Measurements from ENCODE around the gene CD6. TPM values are rescaled to one million over a fixed set of nuclear protein-coding genes. Genes with fewer than 3 reads are reported as not detected.

Gene CD6
- total RNA-seq, 1 donor from 2014 or later = not detected

- H3F3A ChIP-seq (ENCODE audit: low read depth) = no peaks in the 10 kb centered on the region
- H3K27ac ChIP-seq = no peak overlapping the region
- Mint-ChIP-seq H3K36me3 (peaks cover 24% of the 10 kb centered on the region), H3K9me3 (no peaks in the 10 kb centered on the region), H3K27me3 (ENCODE audit: insufficient read depth, low read depth) (peaks cover 2% of the 10 kb centered on the region), H3K4me3 (peak overlapping the region; percentile 79), H3K4me1 (peaks cover 32% of the 10 kb centered on the region), H3K27ac (no peak overlapping the region)
- H2AFZ ChIP-seq (replicated peaks) = no peak overlapping the region
- H3K9me3 ChIP-seq (ENCODE audit: low read depth) = no peaks in the 10 kb centered on the region
- H3K4me1 ChIP-seq = peaks cover 6% of the 10 kb centered on the region
- no peak overlapping the region for H3K4me3 ChIP-seq
- H3K27me3 ChIP-seq = no peaks in the 10 kb centered on the region
- TF ChIP-seq EZH2 (IDR thresholded peaks at IDR 0.05) (no peak), CTCF (IDR thresholded peaks at IDR 0.05) (no peak), EZH2phosphoT487 (IDR thresholded peaks at IDR 0.05) (no peak)
- H3K4me2 ChIP-seq = no peak overlapping the region
- no peak overlapping the region for H3K9ac ChIP-seq
- peaks cover 32% of the 10 kb centered on the region for H4K20me1 ChIP-seq (ENCODE audit: low read depth)
- no peak for DNase-seq (ENCODE audit: low spot score)
- H3K36me3 ChIP-seq = no peaks in the 10 kb centered on the region
- H3K79me2 ChIP-seq (ENCODE audit: low read depth) = peaks cover 27% of the 10 kb centered on the region
Measured at GRCh38 chr11:60923326-60923725, 48.2 kb upstream of the CD6 start.

GRCh38 chr11:60923800-60924109, 47.7 kb upstream of the CD6 start:
- peak overlapping the region; percentile 90 for H3K4me3 ChIP-seq

DNA sequence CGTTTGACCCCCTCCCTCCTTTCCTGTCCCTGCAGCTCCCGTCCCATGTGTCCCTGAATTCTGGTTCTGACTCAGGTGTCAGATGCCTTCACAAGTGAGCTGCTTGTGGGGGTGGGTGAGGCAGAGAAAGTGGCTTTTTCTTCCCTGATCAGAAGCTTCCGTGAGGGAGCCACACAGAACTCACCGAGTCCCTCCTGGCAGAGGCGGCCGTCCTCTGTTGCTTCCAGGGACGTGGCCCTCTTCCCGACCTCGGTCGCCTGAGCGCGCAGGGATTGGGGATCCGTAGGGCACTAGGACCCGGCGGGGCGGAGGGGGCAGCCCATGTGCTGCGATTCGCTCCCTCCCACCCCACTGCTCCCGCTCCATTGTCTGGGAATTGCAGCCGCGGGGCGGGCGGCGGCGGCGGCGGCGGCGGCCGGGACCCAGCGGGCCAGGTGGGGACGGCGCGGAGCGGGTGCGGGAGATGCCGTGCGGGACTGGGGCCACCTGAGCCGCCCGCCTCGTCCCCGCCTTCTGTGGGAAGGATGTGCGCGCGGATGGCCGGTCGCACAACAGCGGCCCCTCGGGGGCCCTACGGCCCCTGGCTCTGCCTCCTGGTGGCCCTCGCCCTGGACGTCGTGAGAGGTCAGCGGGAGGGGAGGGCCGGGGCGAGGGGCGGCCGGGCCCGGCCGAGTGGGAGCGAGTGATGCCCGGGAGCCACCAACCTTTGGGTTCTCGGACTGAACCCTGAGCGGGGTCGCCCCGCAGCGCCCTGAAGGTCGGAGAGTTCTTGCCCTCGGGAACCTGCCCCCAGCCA, 47.2 kb upstream of the CD6 start, which contains the start of gene TMEM132A:
Gene TMEM132A, plus strand, starts transcription at position 351 of the 796 bp plus-strand sequence. Its CDS starts 174 bp downstream, at position 525.
- H3K9ac ChIP-seq = peak within 1 kb of the TSS; percentile 49
- Mint-ChIP-seq H3K36me3 (peaks cover 25% of the 10 kb centered on the region), H3K27ac (peak within 1 kb of the TSS; percentile 87), H3K4me1 (peaks cover 32% of the 10 kb centered on the region), H3K4me3 (peak within 1 kb of the TSS; percentile 97), H3K9me3 (no peaks in the 10 kb centered on the region), H3K27me3 (ENCODE audit: insufficient read depth, low read depth) (peaks cover 2% of the 10 kb centered on the region)
- no peak within 1 kb of the TSS for H3K27ac ChIP-seq
- H3K9me3 ChIP-seq (ENCODE audit: low read depth) = no peaks in the 10 kb centered on the region
- peak within 1 kb of the TSS; percentile 93 for H3K4me2 ChIP-seq
- H3F3A ChIP-seq (ENCODE audit: low read depth) = no peaks in the 10 kb centered on the region
- TF ChIP-seq CTCF (IDR thresholded peaks at IDR 0.05) (no peak), EZH2 (IDR thresholded peaks at IDR 0.05) (no peak), EZH2phosphoT487 (IDR thresholded peaks at IDR 0.05) (no peak)
- H3K27me3 ChIP-seq = no peaks in the 10 kb centered on the region
- peaks cover 17% of the 10 kb centered on the region for H3K79me2 ChIP-seq (ENCODE audit: low read depth)
- H2AFZ ChIP-seq (replicated peaks) = peak within 1 kb of the TSS; percentile 80
- H3K4me3 ChIP-seq = peak within 1 kb of the TSS; percentile 90
- no peaks in the 10 kb centered on the region for H3K36me3 ChIP-seq
- DNase-seq (ENCODE audit: low spot score) = peak; percentile 93
- H4K20me1 ChIP-seq (ENCODE audit: low read depth) = peaks cover 32% of the 10 kb centered on the region
- peaks cover 6% of the 10 kb centered on the region for H3K4me1 ChIP-seq

More at GRCh38 chr11:60923800-60924109, 47.7 kb upstream of the CD6 start:
- Histone ChIP-seq H3K4me2 (peak overlapping the region; percentile 93), H3K9me3 (ENCODE audit: low read depth) (no peaks in the 10 kb centered on the region), H3K36me3 (no peaks in the 10 kb centered on the region), H3K4me1 (peaks cover 6% of the 10 kb centered on the region), H3K27me3 (no peaks in the 10 kb centered on the region), H3K27ac (no peak overlapping the region), H3K79me2 (ENCODE audit: low read depth) (peaks cover 23% of the 10 kb centered on the region), H2AFZ (replicated peaks) (no peak overlapping the region), H4K20me1 (ENCODE audit: low read depth) (peaks cover 32% of the 10 kb centered on the region), H3F3A (ENCODE audit: low read depth) (no peaks in the 10 kb centered on the region), H3K9ac (no peak overlapping the region)
- peak overlapping the region; percentile 97 for H3K4me3 Mint-ChIP-seq
- H3K36me3 Mint-ChIP-seq = peaks cover 24% of the 10 kb centered on the region
- H3K9me3 Mint-ChIP-seq = no peaks in the 10 kb centered on the region
- no peak overlapping the region for H3K27ac Mint-ChIP-seq
- TF ChIP-seq CTCF (IDR thresholded peaks at IDR 0.05) = no peak
- DNase-seq (ENCODE audit: low spot score) = no peak
- peaks cover 32% of the 10 kb centered on the region for H3K4me1 Mint-ChIP-seq
- H3K27me3 Mint-ChIP-seq (ENCODE audit: insufficient read depth, low read depth) = peaks cover 2% of the 10 kb centered on the region
